GM18526 (cell line): ENCODE results near the gene GLCCI1.

ENCODE experiments used
- POLR2A ChIP-seq: IDR thresholded peaks from 3 replicates; pipeline ENCODE4 v1.6.1; 2011; ENCODE audit not compliant: insufficient read length; ENCODE audit errors: extremely low read depth

GLCCI1 gene

DNA sequence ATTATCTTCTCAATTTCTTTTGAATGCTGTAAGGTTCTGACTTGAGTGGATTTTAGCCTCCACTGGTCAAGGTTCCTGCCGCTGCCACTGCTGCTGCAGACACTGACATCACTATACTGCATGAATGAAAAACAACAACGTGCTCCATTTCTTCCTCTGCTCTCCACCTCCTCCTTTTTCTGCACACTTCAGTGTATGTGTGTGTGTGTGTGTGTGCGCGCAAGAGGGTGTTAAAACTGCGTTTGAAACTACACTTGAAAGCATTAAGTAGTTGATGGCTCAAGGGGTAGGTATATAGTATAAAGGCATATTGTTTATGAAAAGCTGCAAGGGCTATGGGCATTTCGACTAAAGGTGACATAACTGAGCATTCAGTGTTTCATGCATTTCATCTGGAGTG is 3.5 kb downstream of the GLCCI1 start:
- TF ChIP-seq POLR2A, result no peak

DNA sequence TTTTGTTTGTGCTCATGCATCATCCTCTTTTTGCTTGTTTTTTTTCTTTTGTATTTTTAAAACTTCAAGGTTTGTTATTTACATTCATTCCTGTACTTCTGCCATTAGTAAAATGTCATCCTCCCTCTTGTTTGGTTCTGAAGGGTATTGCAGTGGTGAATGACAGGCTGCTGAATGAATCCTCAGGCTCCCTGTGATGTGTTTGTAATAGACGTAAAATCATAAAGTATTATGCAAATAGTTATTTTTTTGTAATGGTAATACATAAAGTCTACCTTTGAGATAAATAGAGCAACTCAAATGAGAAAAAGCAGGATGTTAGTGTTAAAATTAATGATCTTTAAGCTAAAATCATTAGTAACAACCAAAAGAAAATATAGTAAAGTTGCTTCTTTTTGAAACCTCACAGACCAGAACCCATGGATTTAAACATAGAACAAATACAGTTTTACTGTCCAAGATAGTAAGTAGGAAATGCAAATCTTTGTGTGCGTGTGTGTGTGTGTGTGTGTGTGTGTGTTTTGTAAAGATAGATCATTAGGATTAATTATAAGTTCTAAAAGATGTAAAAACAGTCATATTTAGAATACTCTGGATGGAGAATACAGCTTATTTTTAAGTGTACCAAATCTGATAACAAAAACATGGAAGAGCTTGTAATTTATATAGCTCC is 4.5 kb downstream of the GLCCI1 start:
- no peak for TF ChIP-seq POLR2A

DNA sequence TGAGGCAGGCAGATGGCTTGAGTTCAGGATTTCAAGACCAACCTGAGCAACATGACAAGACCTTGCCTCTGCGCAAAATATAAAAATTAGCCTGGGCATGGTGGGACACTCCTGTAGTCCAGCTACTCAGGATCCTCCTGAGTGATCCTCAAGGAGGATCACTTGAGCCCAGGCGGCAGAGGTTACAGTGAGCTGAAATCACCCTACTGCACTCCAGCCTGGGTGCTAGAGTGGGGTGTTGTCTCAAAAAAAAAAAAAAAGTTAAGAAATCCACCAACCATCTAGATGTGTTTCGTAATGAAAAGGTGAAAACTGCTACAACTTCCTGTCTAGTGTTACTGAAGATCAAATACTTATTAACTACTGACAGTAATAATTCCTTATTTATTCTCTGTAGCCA is 8.1 kb downstream of the GLCCI1 start:
- no peak for TF ChIP-seq POLR2A

DNA sequence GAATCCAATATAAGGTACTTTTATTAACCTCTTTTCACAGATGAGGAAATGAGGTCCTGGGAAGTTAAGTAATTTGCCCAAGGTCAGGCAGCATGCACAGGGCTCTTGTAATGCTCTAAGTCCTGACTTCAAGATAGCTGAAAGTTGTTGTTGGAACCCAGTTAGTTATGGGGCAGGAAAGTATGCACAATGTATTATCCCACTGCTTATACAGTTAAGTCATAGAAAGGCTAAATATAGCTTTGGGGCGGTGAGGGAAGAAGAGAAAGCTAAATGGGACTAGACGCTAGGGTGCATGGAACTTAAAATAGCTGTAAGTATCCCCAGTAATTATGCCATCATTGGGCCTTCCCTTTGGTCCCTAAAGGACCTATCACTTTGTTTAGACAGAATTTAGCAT is 9.2 kb downstream of the GLCCI1 start:
- TF ChIP-seq POLR2A, result no peak

DNA sequence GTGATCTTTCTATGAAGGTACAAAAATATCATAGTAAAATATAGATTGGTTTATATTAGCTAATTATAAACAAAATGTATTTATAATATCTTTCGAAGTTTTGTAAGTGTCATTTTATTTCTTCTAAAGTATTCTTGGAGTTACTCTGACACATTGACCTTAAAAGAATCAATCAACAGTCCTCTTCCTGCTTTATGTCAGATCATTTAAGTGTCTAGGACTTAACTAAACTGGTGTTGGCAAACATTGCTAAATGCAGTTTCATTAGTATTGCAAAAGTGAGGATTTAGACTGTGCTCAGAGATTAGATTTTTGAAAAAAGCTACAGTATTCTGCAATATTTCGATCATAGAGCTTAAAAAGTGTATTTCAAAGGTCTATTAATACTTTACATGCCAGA is 10.3 kb downstream of the GLCCI1 start:
- no peak for TF ChIP-seq POLR2A

DNA sequence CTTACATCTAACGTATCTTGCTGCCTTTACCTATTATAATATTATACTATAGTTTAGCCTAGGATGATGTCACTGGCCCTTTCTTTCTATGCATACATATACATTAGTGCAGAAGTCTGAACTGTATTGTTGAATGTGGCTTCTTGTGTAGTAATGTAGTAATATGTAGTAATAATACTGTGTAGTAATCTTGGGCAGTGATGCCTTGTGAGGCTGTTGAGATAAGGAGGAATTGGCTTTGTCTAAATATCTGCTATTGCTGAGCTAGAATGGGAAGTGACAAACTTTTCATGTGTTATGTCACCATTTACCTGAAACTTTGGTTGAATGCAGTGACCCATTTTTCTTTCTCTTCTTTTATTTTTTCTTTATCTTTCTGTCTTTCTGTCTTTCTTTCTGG is 11.0 kb downstream of the GLCCI1 start:
- no peak for TF ChIP-seq POLR2A

DNA sequence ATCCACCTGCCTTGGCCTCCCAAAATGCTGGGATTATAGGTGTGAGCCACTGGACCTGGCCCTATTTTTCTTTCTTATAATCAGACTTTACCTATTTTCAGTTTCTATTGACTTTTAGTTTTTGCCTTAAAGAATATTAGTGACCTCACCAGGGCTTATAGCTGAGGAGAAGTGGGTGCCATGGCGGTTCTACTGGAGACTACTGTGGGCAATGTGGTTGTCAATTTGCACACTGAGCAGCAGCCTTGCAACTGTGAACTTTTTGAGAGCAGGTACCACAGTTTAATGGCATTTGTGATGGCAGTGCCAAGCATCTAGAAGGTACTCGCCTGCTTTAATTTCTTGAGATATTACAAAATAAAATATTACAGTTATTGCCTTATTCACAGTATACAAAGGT is 11.5 kb downstream of the GLCCI1 start:
- no peak for TF ChIP-seq POLR2A

DNA sequence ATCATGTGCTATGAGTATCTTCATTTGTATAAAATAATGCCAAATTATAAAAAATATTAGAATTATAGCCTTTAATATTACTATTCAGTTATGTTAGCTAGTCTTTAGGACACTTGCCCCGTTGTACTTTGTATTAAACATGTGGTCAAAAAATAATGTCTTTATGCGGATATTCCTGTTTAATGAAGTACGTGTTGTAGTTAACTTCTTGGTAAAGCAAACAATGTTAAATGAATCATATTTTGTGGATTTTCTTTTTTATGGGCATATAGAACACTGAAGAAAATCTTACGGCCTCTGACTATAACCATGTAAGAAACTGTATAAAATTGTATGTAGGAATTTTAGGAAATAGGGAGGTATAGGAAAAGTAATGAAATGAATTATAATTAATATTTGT is 14.3 kb downstream of the GLCCI1 start:
- TF ChIP-seq POLR2A, result no peak

DNA sequence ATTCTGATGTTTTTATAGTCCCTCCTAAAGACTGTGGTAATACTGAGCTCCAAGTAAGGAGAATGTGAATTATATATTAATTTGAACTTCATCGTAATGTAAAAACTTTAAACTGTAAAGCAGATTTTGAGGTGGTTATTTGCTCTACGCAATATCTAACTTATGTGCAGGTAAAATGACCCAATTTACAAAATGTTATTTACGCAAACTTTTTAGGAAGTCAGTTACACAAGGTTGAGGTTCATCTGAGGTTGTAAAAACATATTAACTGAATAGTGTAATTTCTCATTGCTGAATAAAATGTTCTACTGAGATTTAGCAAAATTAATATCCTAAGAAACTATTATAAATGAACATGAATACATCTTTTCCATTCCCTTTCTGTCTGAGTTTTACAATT is 15.8 kb downstream of the GLCCI1 start:
- no peak for TF ChIP-seq POLR2A

DNA sequence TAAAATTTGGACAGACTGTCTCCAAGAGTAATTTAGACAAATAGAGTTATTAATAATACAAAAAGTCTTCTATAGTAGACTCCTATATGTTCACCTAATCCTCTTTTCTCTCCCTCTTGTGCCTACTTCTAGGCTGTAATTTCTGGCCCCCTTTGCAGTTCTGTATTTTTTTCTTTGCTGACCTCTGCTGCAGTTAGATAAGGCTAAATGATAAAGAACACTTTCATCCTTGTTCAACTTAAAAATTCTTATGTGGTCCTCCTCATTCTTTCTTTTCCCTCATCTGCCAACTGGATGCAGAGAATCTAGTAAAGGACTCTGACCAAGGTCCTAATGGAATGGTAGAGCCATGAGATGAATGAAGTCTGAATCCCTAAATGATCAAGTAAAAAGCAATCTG is 20.1 kb downstream of the GLCCI1 start:
- no peak for TF ChIP-seq POLR2A

DNA sequence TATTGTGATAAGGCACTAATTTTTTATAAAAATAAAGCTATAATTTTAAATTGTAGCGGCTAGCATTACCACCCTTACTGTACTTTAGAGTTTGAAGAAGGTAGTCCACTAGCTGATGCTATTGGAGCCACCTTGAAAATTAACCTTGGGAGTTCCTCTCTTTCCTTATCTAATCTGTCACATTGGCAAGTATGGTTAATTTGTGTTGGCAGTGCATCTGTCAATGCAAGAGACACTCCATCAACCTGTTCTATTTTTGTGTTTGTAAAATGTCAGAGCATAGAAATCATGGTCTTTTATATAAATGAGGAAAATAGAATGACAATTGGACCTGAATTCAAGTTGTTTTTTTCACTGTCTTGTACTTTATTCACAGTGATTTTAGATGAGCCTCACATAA is 20.5 kb downstream of the GLCCI1 start:
- no peak for TF ChIP-seq POLR2A

DNA sequence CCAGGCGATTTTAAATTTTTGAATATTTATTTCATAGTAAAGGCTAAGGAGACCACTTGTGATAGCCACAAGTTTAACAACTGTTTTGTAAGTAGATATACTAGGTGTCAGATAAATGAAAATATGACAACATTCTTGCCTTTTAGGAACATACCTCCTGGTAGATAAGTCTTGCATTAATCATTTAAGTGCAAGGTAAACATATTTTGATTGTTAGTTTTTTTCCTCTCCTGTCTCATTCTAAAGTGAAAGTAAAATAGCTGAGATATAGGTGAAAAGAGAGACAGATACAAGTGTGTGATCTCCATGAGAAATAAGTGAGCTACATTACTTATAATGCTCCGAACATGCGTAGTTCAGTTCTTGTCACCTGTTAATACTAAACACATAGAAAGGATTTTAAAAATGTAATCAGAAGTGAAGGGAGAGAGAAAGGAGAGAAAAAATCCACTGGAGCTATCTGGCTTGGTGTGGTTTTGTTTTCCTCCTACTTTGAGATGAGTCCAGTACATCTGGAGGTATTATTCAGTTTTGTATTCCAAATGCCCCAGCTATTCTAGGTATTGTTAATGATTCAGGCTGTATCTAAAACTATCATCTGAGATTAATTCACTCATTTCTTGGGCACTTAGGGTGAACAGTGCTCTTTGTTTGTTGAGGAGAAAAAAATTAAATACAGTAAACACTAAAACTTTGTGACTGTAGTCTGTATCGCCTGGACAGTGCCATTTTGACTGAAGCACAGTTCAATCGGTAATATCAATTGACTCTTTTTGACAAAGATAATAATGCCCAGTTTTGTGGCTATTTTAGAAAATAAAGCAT is 21.2 kb downstream of the GLCCI1 start:
- TF ChIP-seq POLR2A, result no peak

DNA sequence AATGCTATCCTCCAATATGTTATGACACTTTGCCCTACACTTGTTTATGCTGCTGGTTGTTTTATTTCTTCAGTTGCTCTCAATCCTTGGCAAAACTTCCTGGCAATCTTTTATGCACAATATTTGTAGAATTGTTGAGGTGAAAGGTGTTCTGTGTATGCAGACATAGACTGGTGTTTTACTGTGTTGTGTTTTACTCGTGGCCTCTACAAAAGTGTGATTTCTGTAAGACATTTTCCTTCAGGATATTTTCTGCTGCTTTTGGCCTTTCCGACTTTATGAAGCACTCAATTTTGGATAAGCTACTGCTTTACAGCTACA is 21.8 kb downstream of the GLCCI1 start:
- no peak for TF ChIP-seq POLR2A

DNA sequence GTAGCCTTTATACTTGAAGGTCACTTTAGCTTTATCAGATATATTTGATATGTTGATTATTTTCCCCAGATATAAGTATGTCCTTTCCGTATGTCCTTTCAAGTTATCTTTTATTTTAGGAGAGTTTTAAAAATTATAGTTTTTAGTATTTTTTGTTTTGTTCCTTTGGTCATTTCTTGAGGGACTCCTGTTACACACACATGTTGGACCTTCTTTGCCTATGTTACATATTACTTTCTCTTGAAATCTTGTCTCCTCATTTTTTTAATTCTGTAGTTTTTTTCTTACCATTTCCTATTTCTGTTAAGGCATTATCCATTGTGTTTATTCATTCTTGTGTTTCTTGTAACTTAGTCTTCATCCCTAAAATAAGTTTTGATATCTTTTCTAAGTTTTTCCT is 23.9 kb downstream of the GLCCI1 start:
- TF ChIP-seq POLR2A, result no peak

DNA sequence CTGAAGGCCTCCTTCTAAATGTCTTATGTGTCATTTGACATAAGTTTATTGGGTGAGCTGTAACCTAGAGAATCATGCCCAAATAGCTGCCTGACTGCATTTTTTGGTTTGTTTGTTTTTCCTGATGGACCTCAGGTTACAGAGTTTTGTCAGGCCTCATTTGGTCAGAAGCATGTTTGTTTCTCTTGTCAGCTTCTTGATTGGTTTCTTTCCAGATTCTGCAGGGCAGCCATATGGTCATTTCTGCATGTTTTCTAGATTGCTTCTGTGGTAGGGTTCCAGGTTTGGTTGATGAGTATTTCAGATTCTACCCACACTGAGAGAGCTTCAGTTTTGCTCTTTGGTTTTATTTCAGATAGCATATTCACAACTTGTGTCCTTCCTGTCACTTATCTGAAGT is 28.0 kb downstream of the GLCCI1 start:
- TF ChIP-seq POLR2A, result no peak

DNA sequence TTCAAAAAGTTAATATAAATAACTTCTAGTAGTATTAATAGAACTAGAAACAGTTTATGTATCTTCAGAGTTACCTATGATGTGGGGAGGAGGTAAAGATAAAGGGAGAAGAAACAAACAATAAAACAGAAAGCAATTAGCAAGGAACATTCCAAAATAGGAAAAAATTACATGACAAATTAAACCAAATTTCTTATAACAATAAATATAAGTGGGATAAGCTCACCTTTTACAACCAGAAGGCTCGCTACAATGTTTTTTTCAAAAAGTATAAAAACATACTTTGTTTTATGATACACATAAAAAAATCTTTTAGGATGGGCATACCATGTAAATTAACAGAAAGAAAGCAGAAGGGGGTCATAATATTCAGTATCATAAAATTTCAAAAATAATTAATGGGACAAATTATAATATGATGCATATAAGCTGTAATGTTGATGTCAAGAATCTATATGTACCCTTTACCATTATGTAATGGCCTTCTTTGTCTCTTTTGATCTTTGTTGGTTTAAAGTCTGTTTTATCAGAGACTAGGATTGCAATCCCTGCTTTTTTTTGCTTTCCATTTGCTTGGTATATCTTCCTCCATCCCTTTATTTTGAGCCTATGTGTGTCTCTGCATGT is 31.8 kb downstream of the GLCCI1 start:
- no peak for TF ChIP-seq POLR2A
